Coronary artery (tissue), 2 donors: ENCODE measurements around the gene DNAAF5.

Source experiments
- DNase-seq: peaks from one replicate; pipeline ENCODE4 v3.0.0-alpha.2; 2017; ENCODE audit warnings: low spot score
- H3K27ac ChIP-seq, 2 donors: fragments of 200-600 bp; sonication (generic); one replicate each; pipeline ENCODE4 v1.5.1; 2016 to 2019
- H3K4me3 ChIP-seq: fragments of 200-600 bp; sonication (generic); 2 replicates; pipeline ENCODE4 v1.5.1; 2016; ENCODE audit warnings: mild to moderate bottlenecking, moderate library complexity
- TF ChIP-seq, protein P1 (sequence below): fragments of 200-600 bp; sonication (generic); IDR thresholded peaks from one replicate; pipeline ENCODE4 v1.5.1; 2019; ENCODE audit warnings: antibody characterized with exemption

DNAAF5 gene

DNA sequence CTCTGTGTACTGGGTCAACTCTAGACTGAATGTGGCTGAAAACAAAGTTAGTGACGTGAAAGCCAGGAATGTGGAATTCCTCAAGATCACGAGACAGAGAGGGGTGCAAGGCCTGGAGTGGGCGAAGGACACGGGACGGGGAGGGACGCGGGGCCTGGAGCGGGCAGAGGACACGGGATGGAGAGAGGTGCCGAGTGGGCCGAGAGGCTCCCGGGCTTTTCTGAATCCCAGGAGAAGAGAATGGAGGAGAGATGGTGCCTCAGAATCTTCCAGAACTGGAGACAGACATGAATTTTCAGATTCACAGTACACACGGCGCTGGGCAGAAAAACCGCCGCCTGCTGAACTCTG is 51.2 kb downstream of the DNAAF5 start:
- DNase-seq = no peak
- H3K27ac ChIP-seq = no peak overlapping the region
- TF ChIP-seq, protein P1, sequence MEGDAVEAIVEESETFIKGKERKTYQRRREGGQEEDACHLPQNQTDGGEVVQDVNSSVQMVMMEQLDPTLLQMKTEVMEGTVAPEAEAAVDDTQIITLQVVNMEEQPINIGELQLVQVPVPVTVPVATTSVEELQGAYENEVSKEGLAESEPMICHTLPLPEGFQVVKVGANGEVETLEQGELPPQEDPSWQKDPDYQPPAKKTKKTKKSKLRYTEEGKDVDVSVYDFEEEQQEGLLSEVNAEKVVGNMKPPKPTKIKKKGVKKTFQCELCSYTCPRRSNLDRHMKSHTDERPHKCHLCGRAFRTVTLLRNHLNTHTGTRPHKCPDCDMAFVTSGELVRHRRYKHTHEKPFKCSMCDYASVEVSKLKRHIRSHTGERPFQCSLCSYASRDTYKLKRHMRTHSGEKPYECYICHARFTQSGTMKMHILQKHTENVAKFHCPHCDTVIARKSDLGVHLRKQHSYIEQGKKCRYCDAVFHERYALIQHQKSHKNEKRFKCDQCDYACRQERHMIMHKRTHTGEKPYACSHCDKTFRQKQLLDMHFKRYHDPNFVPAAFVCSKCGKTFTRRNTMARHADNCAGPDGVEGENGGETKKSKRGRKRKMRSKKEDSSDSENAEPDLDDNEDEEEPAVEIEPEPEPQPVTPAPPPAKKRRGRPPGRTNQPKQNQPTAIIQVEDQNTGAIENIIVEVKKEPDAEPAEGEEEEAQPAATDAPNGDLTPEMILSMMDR = no peak
- no peak overlapping the region for H3K4me3 ChIP-seq

DNA sequence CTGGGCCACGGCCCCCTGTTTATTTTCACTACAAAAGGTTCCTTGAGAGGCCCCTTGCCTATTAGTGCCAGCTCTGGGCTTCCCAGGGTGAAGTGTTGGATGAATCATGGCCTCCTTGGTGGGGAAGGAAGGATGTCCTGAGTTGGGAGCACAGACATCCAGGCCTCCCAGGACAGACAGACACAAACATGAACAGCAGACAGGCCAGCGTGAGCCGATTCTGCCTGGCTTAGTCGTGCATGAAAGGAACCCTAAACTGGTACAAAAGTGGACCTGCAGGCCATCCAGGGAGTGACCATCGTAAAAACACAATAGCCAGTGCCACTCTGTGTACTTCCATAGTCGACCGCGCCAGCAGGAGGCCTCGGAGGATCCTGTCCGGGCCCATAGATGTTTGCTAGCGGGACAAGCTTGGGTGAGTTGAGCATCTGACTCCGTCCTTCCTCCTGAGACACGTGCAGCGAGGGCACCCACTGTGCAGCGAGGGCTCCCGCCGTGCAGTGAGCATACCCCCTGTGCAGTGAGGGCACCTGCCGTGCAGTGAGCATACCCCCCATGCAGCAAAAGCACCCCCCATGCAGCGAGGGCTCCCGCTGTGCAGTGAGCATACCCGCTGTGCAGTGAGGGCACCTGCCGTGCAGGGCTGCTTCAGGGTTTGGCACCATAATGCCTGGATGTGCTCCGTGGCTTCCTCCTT is 51.9 kb downstream of the DNAAF5 start:
- H3K27ac ChIP-seq = peak overlapping the region in 1 of 2 donors; percentile 57
- H3K4me3 ChIP-seq = no peak overlapping the region
- TF ChIP-seq, protein P1 = no peak
- no peak for DNase-seq

DNA sequence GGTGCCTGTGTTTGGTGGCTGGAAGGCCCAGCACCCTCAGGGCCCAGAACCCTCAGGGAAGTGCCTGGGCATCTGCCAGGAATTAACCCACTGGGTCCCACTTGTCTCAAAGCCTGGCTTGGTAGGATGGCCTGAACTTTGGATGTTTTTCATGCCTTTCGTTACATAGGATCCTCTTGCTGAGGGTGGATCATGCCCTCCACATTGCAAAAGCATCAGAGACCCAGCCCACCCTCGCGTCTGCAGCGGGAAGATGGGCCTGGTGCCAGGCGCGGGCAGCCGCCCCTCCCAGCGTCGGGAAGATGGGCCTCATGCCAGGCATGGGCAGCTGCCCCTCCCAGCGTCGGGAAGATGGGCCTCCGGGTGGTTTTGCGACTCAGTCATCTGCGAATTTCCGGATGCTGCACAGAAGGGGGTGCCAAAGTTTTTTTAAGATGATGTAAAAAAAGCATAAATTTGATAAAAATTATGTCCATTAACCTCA is 52.5 kb downstream of the DNAAF5 start:
- Histone ChIP-seq H3K4me3 (no peak overlapping the region), H3K27ac (peak overlapping the region in 1 of 2 donors; percentile 57)
- no peak for DNase-seq
- TF ChIP-seq, protein P1 = no peak

DNA sequence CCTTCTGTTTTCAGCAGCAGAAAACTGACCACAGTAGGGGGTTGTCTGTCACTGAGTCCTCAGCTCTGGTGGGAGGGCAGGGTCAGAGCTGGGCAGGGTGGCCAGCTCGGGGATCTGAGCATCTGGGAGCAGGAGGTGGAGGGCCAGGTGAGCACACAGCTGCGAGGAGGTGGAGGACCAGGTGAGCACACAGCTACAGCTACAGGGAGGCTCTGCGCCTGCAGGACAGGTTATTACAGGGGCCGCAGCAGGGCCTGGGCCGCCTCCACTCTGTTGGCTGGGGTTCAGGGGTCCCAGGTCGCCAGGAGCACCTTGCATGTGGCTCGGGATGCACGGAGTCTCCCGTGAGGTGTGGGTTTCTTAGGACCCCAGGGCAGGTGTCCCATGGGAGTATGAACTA is 53.0 kb downstream of the DNAAF5 start:
- Histone ChIP-seq H3K4me3 (no peak overlapping the region), H3K27ac (peak overlapping the region in 1 of 2 donors; percentile 57)
- TF ChIP-seq, protein P1 = no peak
- no peak for DNase-seq

DNA sequence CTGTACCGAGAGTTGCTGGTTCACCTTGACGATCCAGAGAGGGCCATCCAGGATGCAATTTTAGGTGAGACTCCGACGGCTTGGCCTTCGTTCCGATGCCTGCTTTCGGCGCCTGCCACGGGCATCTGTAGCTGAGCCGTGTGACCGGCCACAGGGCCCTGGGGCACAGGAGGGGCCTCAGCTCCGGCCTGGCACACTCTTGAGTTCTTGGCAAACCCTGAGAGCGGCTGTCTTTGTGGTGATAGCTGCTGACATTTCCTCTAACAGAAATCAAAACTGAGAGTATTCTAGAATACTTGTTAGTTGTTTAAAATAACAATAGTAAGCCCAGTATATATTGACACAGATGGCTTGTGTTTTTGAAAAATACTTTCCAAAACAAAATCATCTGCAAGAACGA is 53.6 kb downstream of the DNAAF5 start:
- no peak for DNase-seq
- peak overlapping the region; percentile 41 to 57 for H3K27ac ChIP-seq
- TF ChIP-seq, protein P1 = no peak
- H3K4me3 ChIP-seq = no peak overlapping the region

DNA sequence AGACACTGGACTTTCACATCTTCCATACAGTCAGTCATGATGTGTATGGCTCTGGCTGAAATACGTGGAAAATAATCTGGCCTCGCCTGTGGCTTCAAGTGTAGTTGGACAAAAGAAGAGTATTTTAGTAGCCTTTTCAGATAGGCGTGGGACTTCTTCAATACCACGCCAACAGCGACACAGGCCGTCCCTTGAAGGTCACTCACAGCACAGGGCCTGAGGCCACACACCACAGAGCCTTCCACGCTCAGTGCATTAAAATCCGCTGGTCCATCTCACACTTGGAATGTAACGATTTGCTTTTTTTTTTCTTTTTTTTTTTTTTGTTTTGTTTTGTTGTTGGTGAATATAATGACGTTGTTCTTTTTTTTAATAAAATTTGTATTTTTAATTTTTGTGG is 54.0 kb downstream of the DNAAF5 start:
- H3K27ac ChIP-seq = peak overlapping the region; percentile 41 to 80
- no peak for DNase-seq
- no peak overlapping the region for H3K4me3 ChIP-seq
- TF ChIP-seq, protein P1 = no peak

DNA sequence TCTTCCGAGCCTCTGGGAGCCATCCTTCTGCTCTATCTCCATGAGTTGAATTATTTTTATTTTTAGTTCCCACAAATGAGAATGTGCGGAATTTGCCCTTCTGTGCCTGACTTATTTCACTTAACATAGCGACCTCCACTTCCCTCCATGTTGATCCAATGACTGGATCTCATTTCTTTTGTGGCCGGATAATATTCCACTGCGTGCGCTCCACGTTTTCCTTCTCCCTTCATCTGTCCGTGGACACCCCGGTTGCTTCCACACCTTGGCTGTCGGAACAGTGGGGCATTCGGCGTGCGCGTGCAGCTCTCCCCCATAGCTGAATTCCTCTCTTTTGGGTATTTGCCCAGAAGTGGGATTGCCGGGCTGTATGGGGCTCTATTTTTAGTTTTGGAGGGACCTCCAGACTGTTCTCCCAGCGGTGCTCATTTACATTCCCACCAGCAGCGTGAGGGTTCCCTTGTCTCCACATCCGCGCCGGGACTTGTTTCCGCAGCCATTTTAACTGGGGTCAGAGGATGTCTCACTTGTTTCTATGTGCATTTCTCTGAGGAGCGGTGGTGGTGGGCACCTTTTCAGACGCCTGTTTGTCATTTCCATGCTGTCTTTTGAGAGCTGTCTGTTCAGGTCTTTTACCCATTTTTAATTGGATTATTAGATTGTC is 54.8 kb downstream of the DNAAF5 start:
- TF ChIP-seq, protein P1 = no peak
- no peak for DNase-seq
- peak overlapping the region; percentile 7 for H3K4me3 ChIP-seq
- H3K27ac ChIP-seq = peak overlapping the region; percentile 56 to 80
